GM19099 (cell line): ENCODE measurements around the gene TNIP2.

ENCODE experiments used
- POLR2A ChIP-seq: IDR thresholded peaks from 3 replicates; pipeline ENCODE4 v1.6.1; 2011; ENCODE audit warnings: low read depth; ENCODE audit not compliant: insufficient read length; ENCODE audit errors: extremely low read depth

Gene TNIP2

GRCh38 chr4:2755821-2756690 is at the start of gene TNIP2:
Gene TNIP2, minus strand, starts transcription at chr4:2756336. Its CDS starts 47 bp downstream, at chr4:2756289.
- peak; percentile 77 for TF ChIP-seq POLR2A

DNA sequence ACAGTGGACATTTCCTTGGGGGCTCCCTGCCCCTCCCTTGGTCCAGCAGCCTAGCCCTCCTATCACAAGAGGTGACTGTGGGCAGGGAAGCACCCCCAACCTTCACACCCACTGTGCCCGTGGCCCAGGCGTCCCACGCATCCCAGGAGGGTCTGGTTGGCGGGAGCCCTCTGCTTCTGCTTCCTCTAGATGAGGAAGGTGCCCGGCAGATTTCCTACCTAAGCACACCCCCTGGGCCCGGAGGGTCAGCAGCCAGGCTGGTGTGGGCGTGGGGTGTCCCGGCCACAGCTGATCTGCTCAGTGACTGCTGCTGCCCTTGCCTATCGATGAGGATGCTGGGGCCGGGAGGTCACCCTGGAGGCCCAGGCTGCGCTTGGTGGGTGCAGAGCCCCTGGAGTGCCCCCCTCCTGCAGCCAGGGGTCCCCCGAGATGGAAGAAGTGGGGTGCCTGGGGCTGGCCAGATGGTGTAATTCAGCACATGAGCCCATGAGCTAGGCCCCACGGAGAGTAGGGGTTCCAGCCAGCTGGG is 48.9 kb upstream of the TNIP2 start:
- TF ChIP-seq POLR2A, result no peak

DNA sequence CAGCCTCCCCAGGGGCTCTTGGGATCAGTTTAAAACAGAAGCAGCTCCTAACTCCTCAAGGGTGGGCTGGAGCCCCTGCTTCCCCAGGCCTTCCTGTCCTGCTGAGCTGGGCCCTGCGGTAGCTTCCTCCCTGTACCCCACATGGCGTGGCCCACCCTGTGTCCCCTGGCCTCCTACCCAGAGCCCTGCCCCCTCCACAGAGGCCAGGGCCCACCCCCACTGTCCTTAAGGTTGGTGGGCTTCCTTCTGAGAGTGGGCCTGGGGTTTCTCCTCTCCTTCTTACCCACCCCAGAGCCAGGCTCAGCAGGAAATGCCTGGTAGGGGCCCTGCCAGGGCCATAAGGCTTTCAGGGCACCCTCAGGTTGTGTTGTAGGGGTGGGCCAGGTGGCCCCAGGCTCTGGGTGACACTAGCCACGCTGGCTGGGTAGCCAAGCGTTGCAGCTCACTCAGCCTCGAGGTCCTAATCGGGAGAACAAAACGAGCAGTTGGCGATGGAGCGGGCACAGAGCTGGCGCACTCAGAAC is 48.4 kb upstream of the TNIP2 start:
- TF ChIP-seq POLR2A, result no peak

DNA sequence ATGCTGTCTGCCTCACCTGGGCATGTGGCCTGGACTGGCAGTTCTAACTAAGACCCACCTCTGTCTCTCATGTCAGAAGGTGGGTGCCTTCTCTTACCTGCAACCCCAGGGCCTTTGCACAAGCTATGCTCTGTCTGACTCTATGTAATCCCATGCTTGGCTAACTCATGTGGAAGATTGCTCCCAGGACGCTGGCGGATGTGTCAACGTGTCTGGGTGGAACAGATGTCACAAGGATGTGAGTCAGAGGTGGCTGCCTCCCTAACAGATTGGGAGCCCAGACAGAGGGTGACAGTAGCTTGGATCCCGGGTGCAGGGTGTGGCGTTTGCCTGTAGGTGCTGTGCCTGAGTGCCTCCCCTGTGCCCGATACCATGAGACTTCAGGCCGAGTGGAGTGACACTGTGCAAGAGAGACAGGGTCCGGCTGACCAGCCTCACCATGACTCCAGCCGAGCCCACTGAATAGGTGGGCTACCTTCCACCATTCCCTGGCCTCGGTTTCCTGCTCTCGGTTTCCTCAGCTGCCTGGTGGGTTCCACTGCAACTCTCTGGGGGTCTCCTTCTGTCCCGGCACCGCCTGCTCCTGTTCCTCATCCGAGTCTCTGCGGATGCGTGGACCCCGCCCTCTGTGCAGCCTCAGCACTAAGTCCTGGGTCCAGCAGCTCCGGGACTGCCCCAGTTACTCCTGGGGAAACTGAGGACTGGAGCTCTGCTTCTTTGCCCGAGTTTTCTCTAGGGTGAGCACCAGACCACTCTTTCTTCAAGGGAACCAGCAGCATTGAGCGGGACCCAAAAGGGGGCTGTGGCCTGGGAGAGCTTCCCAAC is 47.7 kb upstream of the TNIP2 start:
- TF ChIP-seq POLR2A, result no peak

- no peak for TF ChIP-seq POLR2A
Observed at GRCh38 chr4:2802618-2803531, 46.7 kb upstream of the TNIP2 start.

GRCh38 chr4:2800691-2801596 is 44.8 kb upstream of the TNIP2 start:
- TF ChIP-seq POLR2A, result peak; percentile 40

- no peak for TF ChIP-seq POLR2A
Observed at GRCh38 chr4:2799971-2800690, 44.0 kb upstream of the TNIP2 start.

GRCh38 chr4:2799224-2799911 is 43.2 kb upstream of the TNIP2 start:
- TF ChIP-seq POLR2A, result no peak

- TF ChIP-seq POLR2A, result peak; percentile 46
Observed at GRCh38 chr4:2798399-2799223, 42.5 kb upstream of the TNIP2 start.

GRCh38 chr4:2797545-2798305 is 41.6 kb upstream of the TNIP2 start:
- TF ChIP-seq POLR2A, result no peak

DNA sequence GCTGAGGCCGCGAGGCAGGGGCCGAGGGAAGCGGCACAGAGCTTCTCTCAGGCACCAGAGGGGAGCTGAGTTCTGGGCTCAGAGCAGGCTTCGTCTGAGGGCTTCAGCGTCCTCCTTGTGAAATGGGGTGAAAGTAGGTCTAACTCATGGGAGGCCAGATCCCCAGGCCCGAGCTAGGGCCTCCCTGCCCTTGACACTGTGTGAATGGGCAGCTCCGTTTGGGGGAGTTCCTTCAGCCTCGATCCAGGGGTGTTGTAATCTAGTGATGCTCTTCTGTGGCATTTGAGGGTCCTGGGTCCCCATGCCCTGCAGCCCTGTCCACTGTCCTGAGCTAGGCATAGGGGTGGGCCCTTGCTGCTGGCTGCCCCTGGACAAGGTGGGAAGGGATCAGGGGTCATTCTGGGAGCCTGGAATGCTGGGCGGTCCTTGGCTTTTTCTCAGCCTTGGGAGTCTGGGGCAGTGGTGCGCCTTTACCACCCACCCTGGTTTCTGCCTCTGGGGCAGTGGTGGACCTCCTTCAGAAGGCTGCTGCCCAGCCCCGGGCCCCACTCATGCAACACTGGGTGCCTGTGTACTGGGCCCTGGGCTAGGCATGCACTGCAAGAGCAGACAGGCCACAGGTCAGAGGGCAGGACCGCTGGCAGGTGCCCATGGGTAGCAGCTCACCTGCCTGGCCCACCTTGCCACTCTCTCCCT is 40.9 kb upstream of the TNIP2 start:
- TF ChIP-seq POLR2A, result no peak
